GM21619 (cell line): ENCODE data around the gene QRFP.

Experiments used
- ATAC-seq: cut with Tn5 transposase; IDR thresholded peaks from one replicate; pipeline ENCODE4 v1.9.1; 2021; ENCODE audit not compliant: unreplicated experiment

Gene QRFP

DNA sequence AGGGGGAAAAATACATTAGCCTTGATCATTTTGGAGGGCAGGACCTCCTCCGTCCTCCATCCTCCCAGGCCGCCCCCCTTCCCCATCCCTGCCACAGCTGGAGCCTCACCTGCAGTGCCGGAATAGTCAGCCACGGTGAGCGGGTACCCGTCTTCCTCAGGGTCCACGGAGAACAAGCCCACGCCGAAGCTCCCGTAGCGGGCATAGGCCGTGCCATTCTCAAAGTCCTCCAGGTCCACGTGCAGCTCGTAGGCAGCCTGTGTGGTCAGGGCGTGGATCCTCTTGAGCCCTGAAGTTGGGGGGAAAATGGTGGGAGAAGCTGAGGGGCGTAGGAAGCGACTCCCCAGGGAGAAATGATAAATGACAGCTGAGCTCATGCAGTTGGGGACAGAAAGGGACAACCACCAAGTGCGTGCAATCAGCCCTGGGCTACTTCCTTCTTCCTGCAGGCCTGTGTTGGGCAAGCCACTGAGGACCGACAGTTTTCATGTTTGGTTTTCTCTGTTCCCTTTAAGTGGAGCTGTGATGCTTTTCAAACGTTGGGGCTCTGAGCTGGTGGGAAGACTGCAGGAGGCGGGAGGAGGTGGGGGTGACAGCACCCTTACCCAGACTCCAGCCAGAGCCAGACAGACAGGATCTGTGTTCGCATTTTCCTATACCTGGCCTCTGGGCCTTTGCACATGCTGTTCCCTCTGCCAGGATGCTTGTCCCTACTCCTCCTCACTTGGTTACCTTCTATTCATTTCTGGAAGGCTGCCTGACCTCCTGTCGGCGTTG, 8.7 kb upstream of the QRFP start:
- no peak for ATAC-seq

DNA sequence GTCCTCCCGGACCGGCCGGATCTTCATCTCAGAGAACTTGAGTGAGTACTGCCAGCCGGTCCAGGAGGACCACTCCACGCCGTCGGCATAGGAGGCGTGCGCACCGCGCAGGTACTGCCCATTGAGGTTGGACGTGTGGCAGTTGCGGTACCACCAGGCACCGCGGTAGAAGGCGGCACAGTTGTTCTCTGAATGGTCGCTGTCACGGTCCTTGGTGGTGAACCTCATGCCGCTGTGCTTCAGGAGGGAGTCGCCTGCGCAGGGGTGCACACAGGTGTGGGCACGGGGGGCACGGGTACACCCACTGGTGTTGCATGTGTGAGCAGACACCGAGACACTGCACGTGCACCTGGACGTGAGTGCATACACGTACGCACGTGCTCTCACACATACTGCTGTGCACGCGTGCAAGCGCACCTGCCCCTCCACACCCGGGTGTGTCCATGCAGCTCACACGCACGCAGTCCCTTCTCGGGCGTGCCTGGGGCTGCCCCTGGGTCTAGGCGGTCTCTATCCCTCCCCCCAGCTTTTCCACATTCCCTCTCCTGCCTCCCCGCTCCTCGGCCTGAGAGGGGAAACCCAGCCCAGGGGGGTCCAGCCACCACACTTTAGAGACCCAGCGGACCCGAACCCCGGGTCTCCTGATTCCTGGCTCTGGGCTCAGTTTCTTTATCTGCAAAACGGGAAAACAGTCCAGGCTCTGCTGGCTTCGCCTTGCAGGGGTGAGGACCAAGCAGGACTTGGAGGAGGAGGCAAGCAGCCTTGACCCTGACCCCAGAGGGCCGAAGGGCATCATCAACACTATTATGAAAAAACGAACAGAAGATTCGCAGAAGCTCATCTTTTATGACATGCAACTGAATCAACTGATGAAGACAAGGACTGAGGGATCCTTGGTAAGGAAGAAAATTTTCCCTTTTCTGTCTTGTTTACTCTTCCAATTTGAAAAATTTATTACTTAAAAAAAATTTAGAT, 7.7 kb upstream of the QRFP start:
- no peak for ATAC-seq

DNA sequence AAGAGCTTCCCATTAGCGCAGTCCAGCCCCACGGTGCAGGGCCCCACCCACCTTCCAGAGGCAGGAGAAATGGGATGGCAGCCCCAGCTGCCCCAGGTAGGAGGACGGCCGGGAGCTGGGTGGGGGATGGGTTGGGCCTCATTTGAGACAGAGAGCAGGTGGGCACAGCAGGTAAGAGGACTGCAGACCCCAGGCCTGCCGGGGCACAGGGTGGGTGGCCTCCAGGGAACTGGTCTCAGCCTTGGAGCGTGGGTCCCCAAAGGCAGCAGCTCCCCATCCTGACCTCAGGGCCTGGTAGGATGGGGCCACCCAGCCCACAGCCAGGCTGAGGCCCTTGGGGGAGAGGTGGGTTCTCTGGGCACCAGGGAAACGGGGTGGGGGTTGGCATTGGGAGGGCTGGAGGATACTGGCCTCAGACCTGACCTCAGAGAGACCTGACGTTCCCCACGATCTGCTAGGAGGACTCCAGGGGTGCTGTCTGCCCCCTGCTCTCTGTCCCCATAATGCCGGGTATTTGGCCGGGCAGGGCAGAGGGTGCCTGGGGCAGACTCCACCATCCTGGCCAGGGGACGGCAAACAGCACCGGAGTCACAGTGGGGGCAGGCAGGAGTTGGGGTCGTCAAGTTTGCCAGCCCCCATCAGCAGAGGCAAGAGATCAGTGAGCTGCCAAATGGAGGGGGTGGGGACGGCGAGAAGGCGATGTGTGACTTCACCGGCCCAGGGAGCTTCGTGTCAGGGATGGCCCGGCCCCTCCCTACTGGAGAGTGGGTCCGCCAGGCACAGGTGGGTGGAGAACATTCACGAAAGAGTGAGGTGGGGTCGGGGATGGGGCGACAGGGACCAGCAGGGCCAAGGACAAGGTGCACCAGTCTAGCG, 6.8 kb upstream of the QRFP start:
- no peak for ATAC-seq

DNA sequence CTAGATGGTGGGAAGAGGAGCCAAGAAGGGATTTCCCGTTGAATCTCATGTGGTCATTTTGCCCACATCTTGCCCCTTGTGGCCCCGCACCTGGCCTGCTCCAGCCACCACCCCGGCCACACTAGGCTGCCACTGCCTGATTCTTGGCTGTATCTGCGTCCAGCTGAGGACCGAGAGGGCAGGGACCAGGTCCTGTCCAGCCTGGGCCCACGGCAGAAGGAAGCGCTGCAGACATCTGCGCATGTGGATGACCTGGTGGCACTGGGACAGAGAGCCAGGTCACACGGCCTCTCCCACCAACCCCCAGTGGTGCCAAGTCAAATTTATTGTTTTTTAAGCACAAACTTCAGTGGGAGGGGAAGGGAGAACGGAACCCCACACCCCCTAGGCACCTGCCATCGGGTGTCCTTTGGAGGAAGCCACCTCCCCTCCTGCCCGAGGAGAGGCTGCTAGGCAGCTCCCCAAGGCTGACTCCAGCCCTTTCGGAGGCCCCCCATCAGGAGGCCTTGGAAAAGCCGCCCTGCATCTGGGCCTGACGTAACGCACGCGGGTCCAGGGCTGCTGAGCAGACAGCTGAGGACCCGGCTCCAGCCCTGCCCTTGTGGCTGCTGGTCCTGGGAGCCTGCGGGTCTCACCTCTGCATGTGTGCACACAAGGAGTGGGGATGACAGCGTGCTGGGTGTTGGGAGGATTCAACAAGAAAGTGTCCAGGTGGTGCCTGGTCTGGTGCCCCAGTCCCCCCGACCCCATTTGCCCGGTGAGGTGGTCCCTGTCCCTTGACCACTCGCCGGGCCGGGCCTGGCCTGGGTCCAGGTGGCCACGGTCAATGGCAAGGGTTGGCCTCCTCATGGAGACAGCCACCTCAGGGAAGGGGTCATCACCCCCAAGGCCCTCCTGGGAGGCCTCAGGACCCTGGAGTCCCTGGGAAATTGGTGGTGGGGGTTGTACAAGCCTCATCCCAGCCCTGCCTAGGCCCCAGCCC, 5.9 kb upstream of the QRFP start:
- ATAC-seq = no peak

DNA sequence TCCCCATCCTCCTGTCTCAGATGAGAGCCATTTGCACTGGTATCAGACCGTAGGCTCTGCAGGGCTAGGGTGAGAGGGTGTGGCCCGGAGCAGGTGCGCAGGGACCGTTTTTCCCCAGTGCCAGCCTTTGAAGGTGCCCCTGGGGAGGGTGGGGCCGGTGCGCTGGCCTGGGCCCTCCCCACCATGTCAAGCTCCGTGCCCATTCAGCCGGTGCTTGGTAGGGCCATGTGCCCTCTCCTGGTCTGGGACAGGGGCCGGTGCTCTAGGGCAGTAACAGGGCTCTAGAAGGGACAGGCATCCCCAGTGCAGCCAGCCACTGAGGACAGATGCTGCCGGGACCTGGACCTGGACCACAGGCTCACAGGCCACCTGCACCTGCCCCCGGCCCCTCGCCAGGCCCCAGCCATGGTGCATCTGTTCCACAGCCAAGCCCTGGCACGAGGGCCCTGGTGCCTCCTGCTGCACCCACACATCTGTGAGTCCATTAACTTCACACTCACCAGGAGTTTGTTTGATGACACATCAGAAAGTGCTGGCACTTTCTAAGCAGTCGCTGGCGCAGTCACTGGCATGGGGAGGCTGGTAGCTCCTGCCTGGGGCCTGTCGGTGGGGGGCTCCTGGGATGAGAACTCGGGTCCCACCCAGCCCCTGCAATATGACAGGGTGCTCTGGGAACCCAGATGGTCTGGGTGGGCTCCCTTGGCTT, 5.0 kb upstream of the QRFP start:
- no peak for ATAC-seq

DNA sequence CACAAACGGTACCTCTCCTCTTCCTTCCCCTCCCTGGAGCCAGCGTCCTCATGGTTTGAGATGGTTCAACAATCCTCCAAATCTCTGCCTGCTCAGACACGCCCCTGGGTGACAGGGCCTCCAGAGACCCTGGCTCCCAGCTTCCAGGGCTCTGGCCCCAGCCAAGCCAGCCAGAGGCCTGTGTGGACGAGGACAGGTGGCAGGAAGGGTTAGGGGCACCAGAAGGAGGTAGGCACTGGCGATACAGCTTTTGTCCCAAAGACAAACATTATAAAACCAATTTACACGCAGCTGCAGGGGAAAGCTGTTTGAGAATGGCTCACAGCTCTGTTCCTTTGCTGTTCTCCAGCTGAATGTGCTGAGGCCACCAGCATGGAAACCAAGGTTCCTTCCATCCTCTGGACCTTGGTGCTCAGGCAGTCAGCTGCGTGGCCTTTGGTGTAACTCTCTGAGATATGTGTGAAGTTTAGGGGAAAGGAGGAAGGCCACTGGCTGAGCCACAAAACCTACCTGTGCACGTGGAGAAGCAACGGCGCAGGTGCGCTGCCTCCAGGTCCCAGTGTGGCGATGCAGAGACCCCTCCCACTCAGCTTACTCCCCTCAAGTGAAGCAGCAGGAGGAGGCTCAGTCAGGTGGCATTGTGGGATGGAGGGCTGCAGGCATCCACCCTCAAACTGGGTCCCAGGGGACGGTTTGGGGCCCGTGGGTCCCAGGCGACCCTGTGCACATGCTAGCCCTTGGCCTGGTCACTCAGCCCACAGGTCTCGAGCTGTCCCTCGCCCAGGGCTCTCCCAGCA, 4.3 kb upstream of the QRFP start:
- ATAC-seq = no peak

DNA sequence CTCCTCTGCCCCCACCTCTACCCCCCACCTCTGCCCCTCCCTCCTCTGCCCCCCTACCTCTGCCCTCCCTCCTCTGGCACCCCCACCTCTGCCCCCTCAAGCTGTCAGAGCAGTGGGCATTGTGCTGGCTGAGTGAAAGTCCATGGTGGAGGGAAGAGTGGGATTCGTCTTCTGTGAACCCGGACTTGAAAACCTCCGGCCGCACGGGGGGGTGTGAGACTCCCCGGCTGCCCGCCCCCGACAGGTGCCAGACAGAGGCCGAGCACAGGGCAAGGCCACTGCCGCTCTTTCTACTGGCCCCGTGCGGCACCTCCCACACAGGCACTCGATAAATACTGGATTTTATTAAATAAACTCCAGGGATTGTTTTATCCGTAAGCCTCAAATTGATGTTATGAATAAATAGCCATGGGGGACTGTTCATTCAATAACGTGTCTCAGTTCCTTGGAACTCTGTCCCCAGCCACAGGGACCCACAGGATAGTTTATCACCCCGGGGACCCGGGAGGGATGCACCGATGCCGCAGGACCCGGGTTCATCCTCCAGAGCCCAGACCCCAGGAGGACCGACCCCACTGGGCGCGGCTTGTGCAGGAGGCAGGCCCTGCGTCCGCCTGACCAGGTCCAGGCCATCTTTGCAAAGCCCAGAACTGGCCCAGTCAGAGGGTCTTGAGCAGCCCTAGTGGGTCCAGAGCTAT, 2.6 kb upstream of the QRFP start:
- ATAC-seq = no peak

DNA sequence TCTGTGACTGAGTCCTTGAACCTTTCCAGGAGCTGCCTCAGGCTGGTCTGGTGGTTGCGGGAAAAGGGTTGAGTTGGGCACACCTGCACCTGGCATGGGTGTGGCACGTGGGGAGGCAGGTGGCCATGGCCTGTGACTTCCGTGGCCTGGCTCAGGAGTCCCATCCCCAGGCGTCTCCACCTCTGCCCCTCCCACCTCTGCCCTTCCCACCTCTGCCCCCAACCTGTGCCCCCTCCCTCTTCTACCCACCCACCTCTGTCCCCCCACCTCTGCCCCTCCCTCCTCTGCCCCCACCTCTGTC, 1.9 kb upstream of the QRFP start:
- no peak for ATAC-seq

DNA sequence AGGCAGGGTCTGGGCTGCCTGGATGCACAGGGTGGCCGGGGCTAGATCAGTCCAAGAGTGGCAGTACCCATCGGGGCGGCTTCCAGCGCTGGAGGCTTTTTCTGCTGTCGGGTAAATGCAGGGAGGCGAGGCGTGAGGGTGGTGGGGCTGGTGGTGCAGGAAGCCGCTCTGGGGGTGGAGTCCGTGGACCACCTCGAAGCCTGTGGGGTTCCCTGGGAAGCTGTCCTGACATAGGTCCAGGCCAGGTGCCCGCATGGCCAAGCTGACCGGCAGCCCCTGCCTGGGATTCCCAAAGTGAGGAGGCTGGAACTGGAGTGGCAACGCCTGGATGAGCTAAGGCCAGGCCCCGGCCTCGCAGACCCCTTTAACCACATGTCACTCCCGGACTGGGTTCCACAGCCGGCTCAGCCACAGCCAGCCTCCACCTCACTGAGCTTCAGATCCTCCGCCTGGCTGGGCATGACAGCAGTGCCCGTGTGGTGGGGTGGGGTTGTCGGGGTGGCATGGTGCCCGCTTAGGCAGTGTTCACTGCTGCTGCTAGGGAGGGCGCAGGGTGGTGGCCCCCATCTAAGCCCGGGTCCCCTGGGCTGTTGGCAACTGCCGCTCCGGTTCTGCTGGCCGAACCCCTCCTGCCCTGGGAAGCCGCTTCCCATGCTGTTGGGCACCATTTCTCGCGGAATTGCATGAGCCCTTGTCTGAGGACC, 1.4 kb upstream of the QRFP start:
- ATAC-seq = no peak

DNA sequence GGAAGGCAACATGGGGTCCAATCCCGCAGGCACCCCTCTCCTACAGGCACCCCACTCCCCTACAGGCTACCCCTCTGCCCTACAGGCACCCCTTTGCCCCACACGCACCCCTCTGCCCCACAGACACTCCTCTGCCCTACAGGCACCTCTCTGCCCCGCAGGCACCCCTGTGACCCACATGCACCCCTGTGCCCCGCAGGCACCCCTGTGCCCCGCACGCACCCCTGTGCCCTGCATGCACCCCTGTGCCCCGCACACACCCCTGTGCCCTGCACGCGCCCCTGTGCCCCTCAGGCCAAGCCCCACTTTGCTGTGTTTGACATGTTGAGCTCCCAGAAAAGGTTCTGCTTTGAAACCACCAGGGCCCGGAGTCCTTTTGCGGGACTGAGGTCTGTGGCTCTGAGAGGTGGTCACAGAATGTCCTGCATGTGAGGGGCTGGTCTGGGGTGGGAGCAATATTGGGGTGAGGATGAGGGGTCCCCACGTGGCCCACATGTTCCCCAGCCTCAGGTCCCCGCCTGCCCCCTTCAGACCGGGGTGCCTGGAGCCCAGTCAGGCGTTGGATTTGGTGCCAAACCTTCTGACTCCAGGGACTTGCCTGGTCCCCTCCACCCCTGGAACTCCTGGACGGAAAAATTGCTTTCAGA, 616 bp upstream of the QRFP start:
- no peak for ATAC-seq

DNA sequence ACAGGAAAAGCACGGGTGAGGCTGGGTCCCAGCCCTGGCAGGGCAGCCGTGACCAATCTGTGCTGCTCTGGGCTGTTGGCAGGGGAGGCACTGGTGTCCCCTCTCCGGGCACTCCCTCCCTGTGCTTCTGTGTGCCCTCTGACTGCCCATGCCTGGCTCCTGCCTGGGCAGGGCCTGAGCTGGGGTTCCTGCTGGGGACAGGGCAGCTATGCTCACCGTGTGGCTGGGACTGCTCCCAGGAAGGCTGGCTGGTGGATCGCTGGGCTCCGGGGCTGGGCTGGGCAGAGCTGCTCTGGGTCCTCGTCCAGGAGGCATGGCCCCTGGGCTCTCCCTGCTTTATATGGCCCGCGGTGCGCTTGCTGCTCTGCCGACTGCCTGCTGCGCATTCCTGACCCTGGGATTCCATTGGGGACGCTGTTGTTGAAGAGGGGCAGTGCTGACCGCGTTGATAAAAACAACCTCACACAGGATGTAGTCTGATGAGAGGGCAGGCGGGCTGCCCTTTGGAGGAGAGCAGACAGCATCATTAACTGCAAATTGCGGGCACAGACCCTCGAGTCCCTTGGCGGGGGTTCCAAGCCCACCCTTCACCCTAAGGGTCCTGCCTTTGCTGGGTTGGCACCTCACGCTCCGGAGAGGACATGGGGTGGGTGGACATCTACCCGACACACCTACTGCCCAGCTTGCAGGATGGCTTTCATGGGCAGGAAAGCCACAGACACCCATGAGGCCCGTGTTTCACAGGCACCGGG, 955 bp downstream of the QRFP start:
- ATAC-seq = no peak

DNA sequence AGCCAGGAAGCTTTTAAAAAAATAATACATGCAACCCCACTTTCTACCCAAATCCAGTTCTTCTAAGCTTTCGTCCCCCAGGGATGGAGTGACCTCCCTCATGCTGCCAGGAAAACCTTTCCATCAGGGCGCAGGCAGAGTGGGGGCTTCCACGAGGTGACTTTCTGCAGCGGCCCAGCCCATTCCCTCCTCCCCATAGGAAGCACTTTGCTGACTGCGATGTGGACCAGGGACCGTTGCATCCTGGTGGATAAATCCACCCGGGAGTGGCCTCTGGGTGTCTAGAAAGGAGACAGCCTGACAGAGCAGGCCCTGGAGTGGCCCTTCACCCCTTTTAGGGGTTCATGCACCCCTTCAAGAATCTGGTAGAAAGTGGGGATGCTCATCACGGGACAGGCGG, 1.6 kb downstream of the QRFP start:
- ATAC-seq = no peak

DNA sequence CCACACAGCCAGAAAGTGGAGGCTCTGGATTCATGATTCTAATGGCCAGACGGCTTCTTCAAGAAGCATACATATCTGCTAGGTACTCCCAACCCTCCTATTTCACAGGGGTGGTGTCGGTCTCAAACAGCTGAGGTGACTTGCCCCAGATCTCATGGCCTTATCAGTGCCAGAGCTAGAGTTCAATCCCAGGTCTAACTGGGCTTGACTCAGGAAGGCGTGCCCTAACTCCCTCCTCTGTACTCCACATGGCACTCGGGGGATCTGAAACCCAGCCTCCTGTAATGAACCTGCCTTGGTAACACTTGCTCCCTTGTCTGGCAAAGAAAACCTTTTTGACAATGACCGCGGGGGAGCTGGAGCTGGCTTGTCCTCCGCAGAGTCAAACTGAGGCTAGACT, 2.1 kb downstream of the QRFP start:
- no peak for ATAC-seq

DNA sequence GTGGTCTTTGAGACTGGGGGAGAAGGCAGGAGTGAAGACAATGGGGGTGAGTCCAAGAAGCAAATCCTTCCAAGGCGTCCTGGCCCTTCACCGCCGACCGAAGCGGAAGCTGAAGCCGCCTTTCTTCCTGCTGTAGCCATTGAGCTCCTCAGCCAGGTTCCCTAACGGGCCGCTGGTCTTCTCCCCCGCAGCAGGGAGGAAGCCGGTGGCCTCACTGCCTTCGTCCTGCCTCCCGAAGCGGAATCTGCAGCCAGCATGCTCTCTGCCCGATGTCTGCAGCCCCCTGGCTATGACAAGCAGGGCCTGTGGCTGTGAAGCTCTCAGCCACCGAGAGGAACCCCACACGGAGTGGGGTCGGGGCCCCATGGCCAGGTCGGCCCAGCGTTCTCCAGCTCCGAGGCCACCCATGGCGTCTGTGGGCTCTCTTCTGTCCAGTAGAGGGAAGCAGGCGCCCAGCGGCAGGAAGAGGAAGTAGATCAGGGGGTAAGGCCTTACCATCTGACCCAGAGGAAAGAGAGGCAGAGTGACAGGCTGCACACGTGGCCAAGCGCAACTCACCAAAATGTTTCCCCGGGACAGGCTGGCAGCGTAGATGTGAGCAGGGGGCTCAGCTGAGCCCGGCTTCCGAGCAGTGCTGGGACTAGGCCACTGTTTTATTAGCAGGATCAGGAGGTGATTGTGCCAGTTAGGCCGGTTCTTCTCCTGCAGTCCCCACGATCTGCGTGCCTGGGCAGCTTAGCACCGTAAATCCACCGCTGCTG, 3.1 kb downstream of the QRFP start:
- ATAC-seq = no peak

DNA sequence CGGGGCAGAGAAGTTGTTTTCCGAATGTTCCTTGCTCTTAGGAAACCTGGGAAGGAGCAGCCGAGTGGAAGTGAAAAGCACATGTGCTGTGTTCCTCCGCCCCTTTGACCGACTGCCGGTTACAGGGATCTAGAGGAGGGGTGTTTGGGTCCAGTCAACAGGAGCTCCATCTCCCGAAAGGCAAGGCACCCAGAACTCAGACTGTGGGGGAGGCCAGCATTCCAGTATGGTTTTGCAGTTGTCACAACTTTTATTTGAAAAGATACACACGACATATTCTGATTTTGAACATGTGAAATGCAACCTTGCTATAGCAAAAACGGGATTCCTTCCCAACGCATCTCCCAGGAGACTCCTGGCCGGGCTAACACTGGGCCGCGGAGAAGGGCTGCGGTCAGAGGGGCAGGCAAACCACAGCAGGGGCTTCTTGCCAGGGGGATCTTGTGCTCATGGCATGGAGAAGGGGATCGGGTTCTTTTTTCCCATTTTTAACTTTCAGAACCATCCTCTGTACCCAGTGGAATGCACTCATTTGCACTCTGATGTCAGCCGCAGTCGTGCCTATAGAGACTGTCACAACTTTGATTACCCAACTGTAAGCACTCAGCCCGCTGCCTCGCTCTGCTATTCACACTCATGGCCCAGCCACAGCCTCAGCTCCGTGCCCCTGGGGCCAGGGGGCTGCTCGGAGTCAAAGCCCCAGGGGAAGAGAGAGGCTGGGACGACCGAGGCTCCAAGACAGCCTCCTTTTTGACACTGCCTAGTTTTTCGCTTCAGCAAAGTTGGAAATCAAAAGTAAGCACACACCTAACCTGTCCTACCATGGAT, 3.9 kb downstream of the QRFP start:
- ATAC-seq = no peak
